Umbilical cord (tissue), 2 donors: Measurements from ENCODE around the gene MICAL3. TPM values are rescaled to one million over a fixed set of nuclear protein-coding genes. Genes with fewer than 3 reads are reported as not detected.
"Not testable (repeated sequence)": the region's sequence is repeated elsewhere in the genome, so short reads cannot be mapped to it uniquely, and the experiment has no call there.

Source experiments
- DNase-seq: peaks from one replicate; pipeline ENCODE4 v3.0.0-alpha.2; 2015; ENCODE audit warnings: low spot score
- total RNA-seq: library from RNA; depleted of rRNA; stranded (reverse); fragments of >200 nt; gene quantifications from one replicate; pipeline ENCODE4 v1.2.3, GENCODE V29; 2014; ENCODE audit warnings: low replicate concordance; ENCODE audit not compliant: insufficient read depth

The MICAL3 gene
- total RNA-seq, 1 donor from 2014 or later: 30.1 TPM

DNA sequence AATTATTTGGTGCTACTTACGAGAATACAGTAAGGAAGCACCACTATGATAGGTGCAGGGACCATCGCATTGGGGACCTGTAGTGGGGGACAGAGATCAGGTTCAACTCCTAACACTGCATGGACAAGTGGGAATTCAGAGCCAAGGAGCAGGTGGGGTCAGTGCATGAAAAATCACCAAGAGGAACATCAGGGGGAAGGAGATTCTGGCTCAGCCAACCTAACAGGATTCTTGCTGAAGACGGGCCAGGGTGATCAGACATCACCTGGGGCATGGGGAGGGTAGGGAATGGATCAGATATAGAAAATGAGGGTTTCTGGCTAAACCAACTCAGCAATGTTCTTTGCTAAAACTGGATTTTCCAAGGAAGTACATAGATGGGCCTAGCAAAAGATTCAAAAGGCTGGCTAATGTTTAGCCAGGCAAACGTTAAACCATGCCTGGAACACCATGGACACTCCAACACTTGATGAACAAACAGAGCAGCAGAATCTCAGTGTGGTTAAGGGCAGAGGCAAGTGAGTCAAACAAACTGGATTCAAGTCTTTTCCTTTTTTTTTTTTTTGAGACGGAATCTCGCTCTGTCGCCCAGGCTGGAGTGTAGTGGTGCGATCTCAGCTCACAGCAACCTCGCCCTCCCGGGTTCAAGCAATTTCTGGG lies 70.0 kb downstream of the MICAL3 start:
- no peak for DNase-seq

DNA sequence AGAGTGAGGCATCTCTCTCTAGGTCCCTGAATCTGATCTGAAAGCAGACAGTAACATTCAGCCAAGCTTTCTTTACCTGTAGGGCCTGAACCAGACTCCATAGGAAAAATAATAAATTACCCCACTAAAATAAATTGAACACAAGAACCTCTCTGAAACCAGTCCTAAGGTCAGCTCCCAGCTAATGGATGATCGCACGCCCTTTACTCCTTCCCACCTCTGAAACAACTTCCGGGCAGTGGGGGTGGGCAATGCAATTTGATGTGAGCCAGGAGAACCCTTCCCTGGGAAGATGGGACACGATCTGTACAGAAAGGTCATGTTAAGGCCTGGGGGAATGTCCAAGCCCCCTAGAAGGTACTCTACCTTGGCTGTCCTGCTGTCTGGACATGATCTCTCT lies 71.2 kb downstream of the MICAL3 start:
- DNase-seq: no peak

DNA sequence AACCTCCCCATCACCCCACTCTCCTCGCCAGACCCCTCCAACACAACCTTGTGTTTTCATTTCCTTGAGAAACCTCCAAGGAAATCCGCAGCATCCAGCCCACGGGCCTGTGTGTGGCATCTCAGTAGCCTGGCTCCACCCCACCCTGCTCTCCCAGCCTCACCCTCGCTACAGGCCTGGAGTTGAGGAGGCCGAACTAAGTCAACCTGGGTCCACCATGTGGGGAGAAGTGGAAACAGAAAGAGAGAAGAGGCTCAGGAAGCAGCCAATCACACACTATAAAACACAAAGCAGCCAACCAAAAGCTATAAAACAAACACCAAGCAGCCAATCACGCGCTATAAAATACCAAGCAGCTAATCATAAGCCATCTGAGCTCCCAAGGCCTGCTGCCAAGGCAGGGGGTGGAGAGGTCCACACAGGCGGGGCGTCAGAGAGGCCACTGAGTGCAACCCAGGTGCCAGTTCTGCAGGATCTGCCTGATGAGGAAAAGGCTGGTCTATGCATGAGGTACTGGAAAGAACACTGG lies 72.0 kb downstream of the MICAL3 start:
- DNase-seq: no peak

DNA sequence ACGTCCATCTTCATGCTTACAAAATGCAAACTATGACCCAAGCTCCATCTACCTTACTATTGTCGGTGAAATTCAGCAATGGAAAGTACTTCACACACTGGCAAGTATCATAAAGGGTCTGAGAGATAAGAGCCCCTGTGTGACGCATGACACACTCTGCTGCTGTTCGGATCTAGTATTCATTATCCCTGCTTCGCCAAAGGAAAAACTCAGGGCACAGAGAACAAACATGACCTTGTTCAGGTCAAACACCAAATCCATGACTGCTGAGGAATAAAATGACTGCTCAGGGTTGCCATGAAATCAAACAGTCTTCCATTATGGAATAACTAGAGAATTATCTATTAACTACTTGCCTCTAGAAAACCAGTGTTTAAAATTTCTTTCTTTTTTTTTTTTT lies 73.0 kb downstream of the MICAL3 start:
- no peak for DNase-seq

DNA sequence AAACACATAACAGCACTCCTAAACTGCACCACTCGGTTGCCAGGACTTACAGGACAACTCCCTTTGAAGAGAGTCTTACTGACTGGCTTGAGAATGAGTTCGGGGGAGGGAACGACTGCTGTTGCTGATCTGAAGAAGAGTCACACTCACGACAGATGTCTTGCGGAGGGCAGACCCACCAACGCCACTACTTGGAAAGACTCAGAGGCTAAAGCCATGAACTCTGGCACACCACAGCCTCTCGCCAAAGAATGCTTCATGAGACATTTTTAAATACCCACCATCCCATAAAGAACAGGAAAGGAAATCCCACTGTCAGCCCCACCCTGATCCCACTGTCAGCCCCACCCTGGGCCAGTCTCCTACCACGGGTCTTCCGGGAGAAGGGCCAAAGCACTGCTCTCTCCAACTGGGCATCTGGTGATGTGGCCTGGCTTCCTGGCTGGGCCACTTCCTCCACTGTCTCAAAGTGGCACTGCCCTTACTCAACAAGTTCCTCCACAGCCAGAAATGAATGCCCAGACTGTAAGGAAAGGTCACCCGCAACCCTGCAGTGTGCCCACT lies 73.6 kb downstream of the MICAL3 start:
- no peak for DNase-seq

DNA sequence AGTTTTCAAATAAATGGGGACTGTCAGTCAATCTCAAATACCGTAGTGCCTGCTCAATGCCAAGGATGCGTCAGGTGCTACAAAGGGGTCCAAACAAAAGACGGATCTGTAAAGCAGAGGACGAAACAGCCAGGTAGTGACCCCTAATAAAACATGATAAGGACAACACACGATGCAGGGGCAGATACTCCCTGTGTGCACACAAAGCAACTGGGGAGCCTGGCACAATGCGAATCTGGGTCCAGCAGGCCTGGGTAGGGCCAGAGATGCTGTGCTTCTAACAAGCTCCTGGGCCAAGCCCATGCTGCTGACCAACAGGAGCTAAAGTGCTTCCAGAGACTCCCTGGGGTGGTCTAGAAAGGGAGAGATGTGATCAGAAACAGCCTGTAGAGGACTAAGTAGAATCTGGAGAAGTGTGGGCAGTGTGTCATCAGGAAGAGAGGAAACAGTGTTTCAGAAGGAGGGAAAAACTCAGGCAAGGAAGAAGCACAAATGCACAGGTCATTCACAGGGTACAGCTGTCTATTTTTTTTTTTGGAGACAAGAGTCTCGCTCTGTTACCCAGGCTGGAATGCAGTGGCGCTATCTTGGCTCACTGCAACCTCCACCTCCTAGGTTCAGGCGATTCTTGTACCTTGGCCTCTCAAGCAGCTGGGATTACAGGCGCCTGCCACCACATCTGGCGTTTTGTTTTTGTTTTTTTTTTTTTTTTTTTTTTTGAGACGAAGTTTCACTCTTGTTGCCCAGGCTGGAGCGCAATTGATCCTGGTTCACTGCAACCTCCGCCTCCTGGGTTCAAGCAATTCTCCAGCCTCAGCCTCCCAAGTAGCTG lies 74.5 kb downstream of the MICAL3 start:
- DNase-seq: no peak

DNA sequence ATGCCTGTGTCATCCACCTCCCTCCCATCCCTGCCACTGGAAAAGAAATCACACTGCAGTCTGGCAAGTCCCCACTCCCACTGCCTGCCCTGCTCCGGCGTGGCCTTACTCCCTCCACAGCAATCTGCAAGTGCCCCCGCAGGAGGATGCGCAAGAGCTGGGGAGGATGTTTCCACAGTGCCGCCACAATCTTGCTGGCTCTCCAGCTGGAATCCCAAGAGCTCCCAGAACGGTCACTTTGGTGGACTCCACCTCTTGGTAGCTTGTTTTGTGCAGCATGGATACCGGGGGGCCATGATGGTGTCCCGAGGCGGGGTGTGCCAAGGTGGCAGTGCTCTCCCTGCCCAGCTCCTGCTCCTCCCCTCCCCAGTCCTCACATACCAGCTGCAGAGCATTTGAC lies 76.3 kb downstream of the MICAL3 start:
- DNase-seq: no peak

DNA sequence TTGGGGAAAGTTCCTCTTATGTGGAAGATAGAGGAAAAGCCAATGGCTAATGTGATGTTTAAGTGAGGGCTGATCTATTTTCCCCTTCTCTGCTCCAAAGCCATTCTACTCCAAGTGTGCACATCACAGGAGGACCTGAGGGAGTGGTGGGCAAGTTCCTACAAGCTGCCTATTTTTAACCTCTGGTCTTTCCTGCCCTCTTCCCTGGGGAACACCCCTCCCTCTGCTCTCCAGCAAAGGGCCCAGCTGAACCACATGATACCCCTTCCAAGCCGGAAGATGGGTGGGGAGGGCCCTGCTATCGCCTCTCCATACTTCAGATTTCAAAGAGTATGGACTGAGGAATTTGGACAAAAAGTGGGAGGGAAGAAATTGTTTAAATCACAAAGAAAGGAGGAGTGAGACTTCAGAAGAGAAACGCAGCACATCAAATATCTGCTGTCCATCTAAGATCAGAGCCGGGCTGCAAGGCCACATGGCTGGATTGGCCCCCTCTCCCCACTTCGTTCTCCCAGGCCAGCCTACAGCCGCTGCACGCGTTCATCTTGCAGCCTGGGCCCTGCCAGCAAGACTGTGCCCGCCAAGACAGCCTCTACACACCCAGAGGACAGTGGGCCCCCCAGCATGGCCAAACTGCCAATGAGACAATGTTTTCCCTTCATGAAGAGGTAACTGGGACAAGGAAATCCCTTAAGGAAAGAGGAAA lies 77.5 kb downstream of the MICAL3 start:
- DNase-seq: no peak

DNA sequence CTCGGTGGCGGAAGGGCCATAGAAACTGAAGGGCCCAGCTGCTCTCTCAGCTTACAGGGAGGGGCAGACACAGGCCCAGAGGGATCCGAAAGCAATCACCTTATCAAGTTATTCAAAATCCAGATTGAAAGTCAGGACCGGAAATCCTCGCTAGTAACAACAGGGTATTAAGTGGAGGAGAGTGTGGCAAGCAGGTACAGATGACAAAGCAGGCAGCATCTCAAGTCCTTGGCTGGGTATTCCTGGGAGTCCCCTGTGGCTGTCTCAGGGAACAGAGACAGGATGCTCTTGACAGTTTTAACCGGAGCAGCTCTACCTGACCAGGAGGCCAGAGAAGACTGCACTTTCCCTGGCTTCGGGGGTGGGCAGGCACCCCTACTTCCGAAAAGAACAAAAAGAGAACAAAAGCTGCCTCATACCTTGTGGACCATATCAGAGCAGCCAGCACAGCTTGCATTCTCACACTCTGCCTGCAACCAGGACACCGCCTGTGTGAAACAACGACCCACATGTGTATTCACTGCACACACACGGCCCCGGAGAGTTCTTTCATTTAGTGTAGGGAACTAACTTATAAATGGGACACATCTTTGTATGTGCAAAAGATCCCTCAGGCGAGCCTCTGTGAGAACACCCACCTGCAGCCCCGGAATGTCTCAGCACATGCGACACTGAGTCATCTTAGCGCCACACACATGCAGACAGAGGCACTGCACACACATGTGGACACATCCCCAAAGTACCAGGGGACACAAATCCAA lies 78.3 kb downstream of the MICAL3 start:
- DNase-seq: no peak

DNA sequence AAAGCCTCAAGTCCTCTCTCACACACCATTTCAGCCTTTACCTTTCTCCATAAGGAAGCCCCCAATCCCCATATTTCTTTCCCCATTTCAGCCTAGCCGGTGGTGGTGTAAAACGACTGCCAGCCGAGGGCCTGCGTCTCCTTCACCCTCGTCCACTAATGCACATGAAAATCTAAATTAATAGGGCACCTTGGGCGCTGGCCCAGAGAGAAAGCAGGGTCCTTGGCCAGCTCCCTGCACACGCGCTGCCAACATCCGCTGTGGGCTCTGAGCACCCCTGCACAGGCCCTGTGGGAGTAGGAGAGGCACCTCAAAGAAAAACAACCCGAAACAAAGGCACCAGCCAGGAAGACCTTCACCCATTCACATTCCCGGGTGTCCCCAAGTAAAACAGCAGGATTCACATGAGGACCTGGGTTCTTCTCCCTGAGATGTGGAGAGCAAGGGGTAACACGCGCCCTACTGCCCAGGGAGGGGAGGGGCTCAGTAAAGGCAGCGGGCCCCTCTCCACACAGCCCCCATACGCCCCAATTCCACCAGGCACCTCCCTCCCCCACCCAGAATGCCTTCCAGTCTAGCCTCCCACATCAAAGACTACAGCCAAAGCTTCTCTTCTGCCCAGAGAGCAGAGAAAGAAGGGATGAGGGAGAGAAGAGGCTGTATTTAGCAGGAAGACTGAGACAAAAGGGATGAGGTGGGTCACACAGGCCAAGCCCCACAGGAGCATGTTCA lies 79.0 kb downstream of the MICAL3 start:
- DNase-seq: no peak

DNA sequence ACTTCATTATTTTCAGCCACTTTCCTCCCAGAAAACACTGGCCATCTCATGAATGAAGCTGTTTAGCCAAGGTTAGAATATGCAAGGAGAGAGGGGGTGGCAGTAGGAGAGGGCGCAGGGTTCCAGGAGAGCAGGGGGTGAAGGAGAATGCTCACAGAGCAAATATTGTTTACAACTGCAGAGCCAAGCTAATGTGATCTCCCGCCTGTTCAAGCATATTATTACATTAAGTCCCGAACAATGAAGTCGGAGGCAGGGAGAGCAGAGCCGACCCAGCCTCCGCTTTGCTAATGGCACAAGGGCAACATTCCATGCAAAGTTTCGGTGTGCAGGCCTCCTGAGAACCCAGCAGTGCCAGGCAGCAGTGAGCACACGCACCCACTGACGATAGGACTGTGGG lies 80.1 kb downstream of the MICAL3 start:
- DNase-seq: no peak

DNA sequence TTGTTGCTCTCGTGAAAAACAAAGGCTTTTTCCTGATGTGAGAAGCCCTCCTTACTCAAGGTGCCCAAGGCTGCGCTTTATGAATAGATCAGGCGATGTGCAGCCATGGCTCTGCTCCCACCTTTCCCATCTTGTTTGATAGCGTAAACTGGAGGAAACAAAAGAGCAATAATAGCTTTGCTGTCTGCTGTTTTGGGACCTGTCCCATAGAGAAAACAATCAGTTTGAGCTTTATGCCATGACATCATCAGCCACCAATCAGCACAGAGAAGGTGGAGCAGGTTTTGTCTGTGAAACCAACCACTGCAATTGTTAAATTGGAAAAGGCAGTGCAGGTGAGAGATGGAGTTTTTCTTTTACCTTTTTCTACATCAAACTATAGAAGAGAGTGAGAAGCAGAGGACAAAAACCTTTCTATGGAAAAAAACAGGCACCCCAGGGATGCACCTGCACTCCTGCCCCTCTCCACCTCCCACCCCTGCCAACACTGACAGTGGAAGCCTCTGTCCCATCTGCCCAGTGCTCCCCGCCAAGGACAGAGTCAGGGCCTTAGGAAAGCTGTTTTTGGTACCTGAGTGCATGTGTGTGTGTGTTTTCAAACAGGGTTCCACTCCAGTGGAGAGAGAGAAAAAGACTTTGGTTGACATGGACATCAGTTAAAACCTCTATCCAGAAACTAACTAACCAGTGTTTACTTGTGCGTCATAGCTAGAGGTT lies 80.7 kb downstream of the MICAL3 start:
- no peak for DNase-seq

DNA sequence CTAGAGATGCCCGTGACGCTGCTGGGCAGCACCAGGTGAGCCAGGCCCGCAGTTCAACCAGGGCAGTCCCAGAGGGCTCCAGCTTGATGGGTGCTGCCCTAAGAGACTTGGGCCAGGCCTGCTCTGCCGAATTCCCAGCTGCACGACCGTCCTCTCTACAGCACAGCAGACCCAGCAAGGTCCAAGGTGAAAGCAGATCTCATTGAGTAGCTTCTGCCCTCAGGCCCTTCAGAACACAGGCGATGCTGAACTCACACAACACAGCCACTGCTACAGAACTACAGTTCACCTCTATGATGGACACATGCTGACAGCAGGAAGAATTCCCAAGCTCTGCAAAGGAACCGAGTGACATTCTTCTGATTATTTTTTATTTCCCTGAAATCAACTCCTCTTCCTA lies 81.6 kb downstream of the MICAL3 start:
- DNase-seq: no peak

DNA sequence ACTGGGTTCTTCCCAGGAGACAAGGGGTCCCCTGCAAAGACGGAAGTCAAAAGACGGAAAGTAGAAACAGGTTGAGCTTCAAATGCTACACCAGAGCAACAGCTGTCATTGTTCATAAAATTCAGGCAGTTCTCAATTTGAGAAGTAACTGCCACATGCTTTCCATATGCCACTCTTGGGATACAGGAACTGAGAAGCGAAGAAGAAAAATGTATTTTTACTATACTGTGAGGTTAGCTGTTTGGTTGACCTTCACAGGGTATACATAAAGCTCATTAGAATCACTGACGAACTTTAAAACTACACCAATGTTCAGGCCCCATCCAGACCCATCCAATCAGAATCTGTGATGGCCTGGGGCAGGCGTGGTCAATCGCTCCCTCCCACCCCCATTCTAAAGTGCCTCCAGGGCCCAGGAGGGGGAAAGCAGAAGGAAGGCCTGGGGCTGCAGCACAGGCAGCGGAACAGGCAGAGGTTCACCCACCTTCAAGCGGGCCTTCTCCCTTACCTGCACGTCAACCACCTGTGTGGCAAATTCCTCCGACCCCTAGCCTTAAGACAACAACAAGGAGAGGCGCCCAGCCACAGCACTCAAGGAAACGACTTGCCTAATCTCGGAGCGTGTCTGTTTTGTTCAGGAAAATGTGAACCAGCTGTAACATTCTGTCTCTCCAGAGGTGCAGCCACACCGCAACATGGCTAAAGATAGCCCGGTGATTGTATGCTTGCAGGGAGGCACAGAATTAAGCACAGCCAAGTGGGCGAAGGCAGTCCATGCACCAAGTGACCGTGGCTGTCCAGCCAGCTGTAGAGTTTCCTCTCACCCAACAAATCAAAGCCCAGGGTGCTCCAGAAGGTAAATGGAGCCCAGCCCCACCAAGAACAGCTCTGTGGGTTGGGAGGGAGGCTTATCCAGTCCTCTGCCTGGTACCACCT lies 82.6 kb downstream of the MICAL3 start:
- no peak for DNase-seq

DNA sequence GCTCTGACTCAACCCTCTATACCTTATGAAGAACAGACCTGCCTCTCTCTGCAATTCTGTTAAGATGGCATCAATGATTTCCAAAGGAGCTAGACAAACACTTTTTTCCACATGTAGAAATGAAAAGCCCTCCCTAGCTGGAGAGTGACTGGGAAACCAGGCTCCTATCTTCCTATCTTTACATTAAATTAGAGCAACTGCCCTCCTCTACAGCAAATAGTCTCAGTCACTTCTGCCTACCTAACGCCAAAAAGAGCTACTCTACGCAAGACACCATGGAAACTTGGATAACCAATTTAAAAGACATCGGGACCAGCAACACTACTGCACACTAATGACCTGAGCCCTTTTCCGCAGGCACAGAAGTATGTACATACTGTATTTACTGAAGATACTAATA lies 84.8 kb downstream of the MICAL3 start:
- no peak for DNase-seq

DNA sequence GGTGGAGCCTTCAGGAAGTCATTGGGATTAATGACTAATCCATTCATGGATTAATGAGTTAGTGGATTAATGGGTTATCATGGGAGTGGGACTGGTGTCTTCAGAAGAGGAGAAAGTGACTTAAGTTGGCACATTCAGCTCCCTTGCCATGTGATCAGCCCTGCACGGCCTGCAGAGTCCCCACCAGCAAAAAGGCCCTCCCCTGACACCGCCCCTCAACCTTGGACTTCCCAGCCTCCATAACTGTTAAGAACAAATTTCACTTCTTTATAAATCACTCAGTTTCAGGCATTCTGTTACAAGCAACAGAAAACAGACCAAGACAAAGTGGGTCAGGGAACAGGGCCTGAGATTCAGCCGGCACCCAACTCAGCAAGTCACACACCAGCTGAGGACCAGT lies 85.3 kb downstream of the MICAL3 start:
- no peak for DNase-seq

DNA sequence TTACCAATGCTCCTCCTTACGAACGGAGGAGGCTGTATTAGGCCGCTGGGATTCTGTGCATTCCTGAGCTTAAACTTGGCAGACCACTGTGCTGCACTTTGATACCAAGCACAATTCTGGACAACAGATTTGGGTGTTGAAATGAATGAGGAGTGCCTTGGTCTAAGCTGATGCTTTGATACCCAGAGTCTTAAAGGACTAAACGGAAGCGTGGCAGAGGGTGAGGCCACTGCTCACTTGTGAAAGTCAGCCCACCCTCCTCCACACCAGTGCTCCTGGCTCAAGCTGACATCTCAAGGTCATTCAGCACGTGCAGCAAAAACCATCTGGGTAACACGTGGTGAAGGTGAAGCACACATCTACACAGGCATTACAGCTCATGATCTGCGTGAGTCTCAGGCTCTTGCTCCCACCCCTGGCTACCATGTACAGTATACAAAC lies 85.9 kb downstream of the MICAL3 start:
- DNase-seq: peak; percentile 77

DNA sequence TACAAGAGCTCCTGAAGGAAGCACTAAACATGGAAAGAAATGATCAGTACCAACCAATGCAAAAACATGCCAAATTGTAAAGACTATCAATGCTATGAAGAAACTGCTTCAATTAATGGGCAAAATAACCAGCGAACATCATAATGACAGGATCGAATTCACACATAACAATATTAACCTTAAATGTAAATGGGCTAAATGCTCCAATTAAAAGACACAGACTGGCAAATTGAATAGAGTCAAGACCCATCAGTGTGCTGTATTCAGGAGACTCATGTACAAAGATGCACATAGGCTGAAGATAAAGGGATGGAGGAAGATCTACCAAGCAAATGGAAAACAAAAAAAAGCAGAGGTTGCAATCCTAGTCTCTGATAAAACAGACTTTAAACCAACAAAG lies 91.9 kb downstream of the MICAL3 start:
- DNase-seq: not testable (repeated sequence)

DNA sequence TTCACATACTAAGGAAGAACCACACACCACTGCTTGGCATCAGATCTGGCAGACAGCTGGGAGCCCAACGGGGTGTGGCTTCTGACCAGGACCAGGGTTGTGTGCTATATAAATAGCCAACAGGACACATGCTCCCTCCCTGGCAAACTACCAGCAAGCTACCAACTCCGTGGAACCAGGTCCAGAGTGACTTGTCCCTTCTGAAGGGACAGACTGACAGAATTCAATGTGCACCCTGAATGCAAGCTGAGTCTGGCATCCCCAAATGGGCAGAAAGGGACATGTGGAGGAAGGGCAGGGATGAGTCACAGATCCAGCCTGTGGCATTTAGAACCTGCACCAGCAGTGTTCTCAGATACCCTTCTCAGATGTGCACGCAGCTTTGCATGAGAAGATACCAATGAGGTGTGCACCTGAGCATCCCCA lies 92.9 kb downstream of the MICAL3 start:
- no peak for DNase-seq
